ENCODE data around the gene TRABD2B.

The TRABD2B gene

DNA sequence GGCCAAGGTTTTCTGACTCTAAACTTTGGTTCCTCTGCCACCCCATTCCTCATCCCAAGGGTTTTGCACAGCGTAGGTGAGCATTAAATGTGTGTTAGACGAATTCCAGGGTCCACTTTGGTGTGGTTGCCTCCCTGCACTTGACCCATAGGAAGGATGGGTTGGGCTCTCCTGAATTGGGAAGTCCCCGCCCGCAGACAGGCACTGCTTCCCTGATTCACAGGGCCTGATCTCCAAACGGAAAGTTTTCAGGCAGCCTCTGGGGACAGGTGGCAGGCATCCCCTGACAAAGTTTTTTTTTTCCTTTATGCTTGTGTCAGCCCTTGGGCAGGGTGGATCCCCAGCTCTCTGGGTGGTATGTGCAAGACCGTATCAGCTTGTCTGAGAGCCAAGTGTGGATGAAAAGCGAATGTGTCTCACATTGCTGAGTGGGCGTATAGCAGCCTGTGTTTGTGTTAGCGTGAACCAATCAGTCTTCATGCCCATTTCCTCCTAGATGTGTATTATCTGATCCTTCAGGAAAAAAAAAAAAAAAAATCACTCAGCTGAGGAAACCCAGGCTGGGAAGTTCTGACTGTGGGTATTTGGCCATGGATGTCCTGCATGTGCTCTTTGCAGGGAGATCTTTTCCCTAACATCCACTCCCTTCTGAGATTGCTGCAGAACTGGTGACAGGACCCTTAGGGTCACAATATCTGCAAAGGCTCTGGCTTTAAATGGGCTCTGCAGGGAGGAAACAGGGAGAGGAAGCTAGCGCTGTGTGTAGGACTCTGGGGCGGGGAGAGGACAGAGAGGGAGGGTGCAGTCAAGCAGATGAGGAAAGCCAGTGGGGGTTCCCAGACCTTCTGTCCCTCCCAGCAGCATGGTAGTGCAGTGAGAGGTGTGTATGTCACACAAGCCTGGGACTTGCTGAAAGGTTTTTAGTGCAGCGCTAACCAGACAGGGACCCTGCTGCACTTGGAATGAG is 42.2 kb upstream of the TRABD2B start:
- Histone ChIP-seq H3K9me3 (replicated peaks in 1 of 2; ENCODE audit: control insufficient read depth in 2 of 2, insufficient read depth in 1 of 2, low read depth in 1 of 2, low read length in 2 of 2) (no peaks in the 10 kb centered on the region), H2BK12ac (ENCODE audit: low read length) (no peak overlapping the region), H3K4me1 (ENCODE audit: control insufficient read depth in 2 of 2, insufficient read depth in 1 of 2, low read depth in 1 of 2, low read length in 2 of 2) (peaks cover 0 to 9% of the 10 kb centered on the region in 2 donors), H2BK120ac (ENCODE audit: low read depth, low read length) (no peak overlapping the region), H3K36me3 (replicated peaks in 1 of 2; ENCODE audit: control insufficient read depth in 2 of 2, insufficient read depth in 2 of 2, low read length in 2 of 2) (no peaks in the 10 kb centered on the region), H3K23ac (ENCODE audit: low read depth, low read length, poor library complexity) (no peak overlapping the region), H3K79me1 (ENCODE audit: low read depth, low read length) (no peaks in the 10 kb centered on the region), H2BK15ac (ENCODE audit: low read length) (no peak overlapping the region), H2AFZ (ENCODE audit: low read length) (no peak overlapping the region), H3K14ac (ENCODE audit: low read length) (no peak overlapping the region), H4K91ac (ENCODE audit: low read depth, low read length, poor library complexity) (no peak overlapping the region), H4K8ac (ENCODE audit: low read depth, low read length) (no peak overlapping the region), H3K18ac (ENCODE audit: low read length) (no peak overlapping the region), H3K27ac (replicated peaks; ENCODE audit: low read length) (no peak overlapping the region), H3K27me3 (ENCODE audit: control insufficient read depth in 3 of 3, insufficient read depth in 3 of 3, low read depth in 1 of 3, low read length in 3 of 3) (no peaks in the 10 kb centered on the region), H3K9ac (ENCODE audit: low read depth, low read length, poor library complexity) (no peak overlapping the region), H3K4me3 (ENCODE audit: low read length in 2 of 2) (no peak overlapping the region), H2AK5ac (ENCODE audit: low read depth, low read length) (no peak overlapping the region), H3K4me2 (ENCODE audit: insufficient read depth, low read length, poor library complexity, severe bottlenecking) (no peak overlapping the region), H3K4ac (ENCODE audit: low read length) (no peak overlapping the region), H2BK5ac (ENCODE audit: low read length) (no peak overlapping the region)
- WGBS, 2 donors (ENCODE audit: extremely low coverage in 2 of 2, insufficient read length in 2 of 2, insufficient replicate concordance in 1 of 2) = no CpG with 5 or more reads among the region's 12 CpGs
- no peak for DNase-seq (ENCODE audit: low spot score)

DNA sequence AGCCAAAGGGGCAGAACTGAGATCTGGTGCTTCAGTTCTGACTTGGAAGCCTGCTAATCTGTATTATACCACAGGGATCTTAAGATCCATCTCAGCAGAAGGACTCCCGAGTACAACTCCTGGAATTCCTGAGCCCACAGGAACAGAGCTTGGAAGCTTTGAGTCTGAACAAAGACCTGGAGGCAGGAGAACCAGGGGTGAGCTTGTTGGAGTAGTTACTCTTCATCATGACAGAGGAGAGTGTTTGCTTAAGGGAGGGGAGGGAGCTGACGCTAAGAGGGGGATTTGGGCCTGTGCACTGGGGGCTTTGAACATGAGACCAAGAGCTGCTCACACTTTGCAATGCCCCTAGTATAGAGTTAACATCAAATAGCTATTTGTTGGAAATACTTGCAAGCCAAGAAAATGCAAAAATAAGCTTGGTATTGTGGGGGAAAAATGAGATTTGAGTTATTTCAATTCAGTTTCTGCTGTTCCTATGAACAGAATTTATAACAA is 41.1 kb upstream of the TRABD2B start:
- DNase-seq (ENCODE audit: low spot score) = no peak
- no peak overlapping the region for H3K4me2 ChIP-seq (ENCODE audit: insufficient read depth, low read length, poor library complexity, severe bottlenecking)
- H3K23ac ChIP-seq (ENCODE audit: low read depth, low read length, poor library complexity) = no peak overlapping the region
- H3K18ac ChIP-seq (ENCODE audit: low read length) = no peak overlapping the region
- H3K27me3 ChIP-seq (ENCODE audit: control insufficient read depth in 3 of 3, insufficient read depth in 3 of 3, low read depth in 1 of 3, low read length in 3 of 3) = no peaks in the 10 kb centered on the region
- no peak overlapping the region for H3K14ac ChIP-seq (ENCODE audit: low read length)
- H3K4me1 ChIP-seq (ENCODE audit: control insufficient read depth in 2 of 2, insufficient read depth in 1 of 2, low read depth in 1 of 2, low read length in 2 of 2) = peaks cover 0 to 9% of the 10 kb centered on the region in 2 donors
- no peak overlapping the region for H2AK5ac ChIP-seq (ENCODE audit: low read depth, low read length)
- H2BK120ac ChIP-seq (ENCODE audit: low read depth, low read length) = no peak overlapping the region
- no peak overlapping the region for H3K27ac ChIP-seq (replicated peaks; ENCODE audit: low read length)
- no peak overlapping the region for H3K9ac ChIP-seq (ENCODE audit: low read depth, low read length, poor library complexity)
- H3K9me3 ChIP-seq (replicated peaks in 1 of 2; ENCODE audit: control insufficient read depth in 2 of 2, insufficient read depth in 1 of 2, low read depth in 1 of 2, low read length in 2 of 2) = no peaks in the 10 kb centered on the region
- H3K4ac ChIP-seq (ENCODE audit: low read length) = no peak overlapping the region
- H2BK5ac ChIP-seq (ENCODE audit: low read length) = no peak overlapping the region
- WGBS, 2 donors (ENCODE audit: extremely low coverage in 2 of 2, insufficient read length in 2 of 2, insufficient replicate concordance in 1 of 2) = no CpG with 5 or more reads among the region's 2 CpGs
- no peak overlapping the region for H2AFZ ChIP-seq (ENCODE audit: low read length)
- H3K36me3 ChIP-seq (replicated peaks in 1 of 2; ENCODE audit: control insufficient read depth in 2 of 2, insufficient read depth in 2 of 2, low read length in 2 of 2) = no peaks in the 10 kb centered on the region
- H4K8ac ChIP-seq (ENCODE audit: low read depth, low read length) = no peak overlapping the region
- no peak overlapping the region for H4K91ac ChIP-seq (ENCODE audit: low read depth, low read length, poor library complexity)
- no peak overlapping the region for H2BK15ac ChIP-seq (ENCODE audit: low read length)
- H2BK12ac ChIP-seq (ENCODE audit: low read length) = no peak overlapping the region
- H3K4me3 ChIP-seq (ENCODE audit: low read length in 2 of 2) = no peak overlapping the region
- H3K79me1 ChIP-seq (ENCODE audit: low read depth, low read length) = no peaks in the 10 kb centered on the region

- Histone ChIP-seq H2AFZ (ENCODE audit: low read length) (no peak overlapping the region), H3K27me3 (ENCODE audit: control insufficient read depth in 3 of 3, insufficient read depth in 3 of 3, low read depth in 1 of 3, low read length in 3 of 3) (no peaks in the 10 kb centered on the region), H2BK12ac (ENCODE audit: low read length) (no peak overlapping the region), H3K4ac (ENCODE audit: low read length) (no peak overlapping the region), H3K79me1 (ENCODE audit: low read depth, low read length) (no peaks in the 10 kb centered on the region), H2BK120ac (ENCODE audit: low read depth, low read length) (no peak overlapping the region), H3K27ac (replicated peaks; ENCODE audit: low read length) (no peak overlapping the region), H3K36me3 (replicated peaks in 1 of 2; ENCODE audit: control insufficient read depth in 2 of 2, insufficient read depth in 2 of 2, low read length in 2 of 2) (no peaks in the 10 kb centered on the region), H4K91ac (ENCODE audit: low read depth, low read length, poor library complexity) (no peak overlapping the region), H4K8ac (ENCODE audit: low read depth, low read length) (no peak overlapping the region), H3K4me3 (ENCODE audit: low read length in 2 of 2) (no peak overlapping the region), H3K9me3 (replicated peaks in 1 of 2; ENCODE audit: control insufficient read depth in 2 of 2, insufficient read depth in 1 of 2, low read depth in 1 of 2, low read length in 2 of 2) (no peaks in the 10 kb centered on the region), H3K4me2 (ENCODE audit: insufficient read depth, low read length, poor library complexity, severe bottlenecking) (no peak overlapping the region), H3K9ac (ENCODE audit: low read depth, low read length, poor library complexity) (no peak overlapping the region), H2AK5ac (ENCODE audit: low read depth, low read length) (no peak overlapping the region), H3K4me1 (ENCODE audit: control insufficient read depth in 2 of 2, insufficient read depth in 1 of 2, low read depth in 1 of 2, low read length in 2 of 2) (peaks cover 0 to 9% of the 10 kb centered on the region in 2 donors), H2BK15ac (ENCODE audit: low read length) (no peak overlapping the region), H3K14ac (ENCODE audit: low read length) (no peak overlapping the region), H3K23ac (ENCODE audit: low read depth, low read length, poor library complexity) (no peak overlapping the region), H3K18ac (ENCODE audit: low read length) (no peak overlapping the region), H2BK5ac (ENCODE audit: low read length) (no peak overlapping the region)
- no CpG with 5 or more reads among the region's 3 CpGs for WGBS, 2 donors (ENCODE audit: extremely low coverage in 2 of 2, insufficient read length in 2 of 2, insufficient replicate concordance in 1 of 2)
- no peak for DNase-seq (ENCODE audit: low spot score)
Measured at GRCh38 chr1:48036710-48037355, 39.6 kb upstream of the TRABD2B start.

All from neuronal stem cell (in vitro differentiated cells).